Parathyroid adenoma (tissue), 2 donors: ENCODE data around the gene TOM1L2.

ENCODE experiments used
- H2AFZ ChIP-seq: fragments of 300-600 bp; sonication (generic); one replicate; pipeline ENCODE4 v1.7.0; 2017; ENCODE audit warnings: antibody characterized with exemption, mild to moderate bottlenecking
- H3K27ac ChIP-seq: fragments of 300-600 bp; sonication (generic); one replicate; pipeline ENCODE4 v1.7.0; 2017
- H3K27me3 ChIP-seq: fragments of 300-600 bp; sonication (generic); one replicate; pipeline ENCODE4 v1.7.0; 2017; ENCODE audit warnings: low read length; ENCODE audit not compliant: control insufficient read depth, insufficient read depth
- H3K36me3 ChIP-seq: fragments of 300-600 bp; sonication (generic); one replicate; pipeline ENCODE4 v1.7.0; 2017; ENCODE audit warnings: low read length; ENCODE audit not compliant: control insufficient read depth, insufficient read depth
- H3K4me1 ChIP-seq: fragments of 300-600 bp; sonication (generic); one replicate; pipeline ENCODE4 v1.7.0; 2017; ENCODE audit warnings: control low read depth
- H3K4me2 ChIP-seq: fragments of 300-600 bp; sonication (generic); one replicate; pipeline ENCODE4 v1.7.0; 2017; ENCODE audit warnings: low read length
- H3K4me3 ChIP-seq: fragments of 300-600 bp; sonication (generic); one replicate; pipeline ENCODE4 v1.7.0; 2017; ENCODE audit warnings: low read depth, low read length
- H3K79me2 ChIP-seq: fragments of 300-600 bp; sonication (generic); one replicate; pipeline ENCODE4 v1.7.0; 2017; ENCODE audit warnings: control low read depth
- H3K9ac ChIP-seq: fragments of 300-600 bp; sonication (generic); one replicate; pipeline ENCODE4 v1.7.0; 2017; ENCODE audit warnings: mild to moderate bottlenecking
- H3K9me3 ChIP-seq: fragments of 300-600 bp; sonication (generic); one replicate; pipeline ENCODE4 v1.7.0; 2017; ENCODE audit warnings: low read length; ENCODE audit not compliant: control insufficient read depth
- TF ChIP-seq, protein P1 (sequence below): fragments of 300-600 bp; sonication (generic); IDR thresholded peaks from one replicate; pipeline ENCODE4 v1.7.0; 2017; ENCODE audit warnings: antibody characterized with exemption, mild to moderate bottlenecking
- donor health status: primary hyperparathyroidism.

Gene TOM1L2

DNA sequence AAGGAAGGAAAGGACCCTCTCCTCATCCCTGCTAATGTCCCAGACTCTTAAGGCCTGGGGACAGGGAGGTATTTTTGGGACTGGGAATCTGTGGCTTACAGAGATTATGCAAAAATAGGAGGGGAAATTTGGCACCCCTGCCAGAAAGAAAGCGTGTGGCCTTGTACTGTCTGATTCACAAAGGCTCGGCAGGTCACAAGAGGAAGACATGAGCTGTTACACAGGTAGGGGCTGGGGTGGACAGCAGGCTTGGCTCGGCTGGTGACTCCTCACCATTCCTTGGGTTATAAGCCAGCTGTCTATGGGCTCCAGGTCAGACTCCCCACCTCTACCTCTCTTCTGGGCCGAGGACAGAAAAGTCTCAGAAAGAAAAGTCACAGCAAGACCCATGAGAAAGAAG lies 114.7 kb downstream of the TOM1L2 start:
- Histone ChIP-seq H3K4me1 (peaks cover 7% of the 10 kb centered on the region), H2AFZ (no peak overlapping the region), H3K4me2 (no peak overlapping the region), H3K27ac (no peak overlapping the region), H3K4me3 (no peak overlapping the region), H3K79me2 (peaks cover 4% of the 10 kb centered on the region), H3K9ac (no peak overlapping the region), H3K9me3 (no peaks in the 10 kb centered on the region), H3K27me3 (no peaks in the 10 kb centered on the region), H3K36me3 (no peaks in the 10 kb centered on the region)
- TF ChIP-seq, protein P1, sequence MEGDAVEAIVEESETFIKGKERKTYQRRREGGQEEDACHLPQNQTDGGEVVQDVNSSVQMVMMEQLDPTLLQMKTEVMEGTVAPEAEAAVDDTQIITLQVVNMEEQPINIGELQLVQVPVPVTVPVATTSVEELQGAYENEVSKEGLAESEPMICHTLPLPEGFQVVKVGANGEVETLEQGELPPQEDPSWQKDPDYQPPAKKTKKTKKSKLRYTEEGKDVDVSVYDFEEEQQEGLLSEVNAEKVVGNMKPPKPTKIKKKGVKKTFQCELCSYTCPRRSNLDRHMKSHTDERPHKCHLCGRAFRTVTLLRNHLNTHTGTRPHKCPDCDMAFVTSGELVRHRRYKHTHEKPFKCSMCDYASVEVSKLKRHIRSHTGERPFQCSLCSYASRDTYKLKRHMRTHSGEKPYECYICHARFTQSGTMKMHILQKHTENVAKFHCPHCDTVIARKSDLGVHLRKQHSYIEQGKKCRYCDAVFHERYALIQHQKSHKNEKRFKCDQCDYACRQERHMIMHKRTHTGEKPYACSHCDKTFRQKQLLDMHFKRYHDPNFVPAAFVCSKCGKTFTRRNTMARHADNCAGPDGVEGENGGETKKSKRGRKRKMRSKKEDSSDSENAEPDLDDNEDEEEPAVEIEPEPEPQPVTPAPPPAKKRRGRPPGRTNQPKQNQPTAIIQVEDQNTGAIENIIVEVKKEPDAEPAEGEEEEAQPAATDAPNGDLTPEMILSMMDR, result no peak

DNA sequence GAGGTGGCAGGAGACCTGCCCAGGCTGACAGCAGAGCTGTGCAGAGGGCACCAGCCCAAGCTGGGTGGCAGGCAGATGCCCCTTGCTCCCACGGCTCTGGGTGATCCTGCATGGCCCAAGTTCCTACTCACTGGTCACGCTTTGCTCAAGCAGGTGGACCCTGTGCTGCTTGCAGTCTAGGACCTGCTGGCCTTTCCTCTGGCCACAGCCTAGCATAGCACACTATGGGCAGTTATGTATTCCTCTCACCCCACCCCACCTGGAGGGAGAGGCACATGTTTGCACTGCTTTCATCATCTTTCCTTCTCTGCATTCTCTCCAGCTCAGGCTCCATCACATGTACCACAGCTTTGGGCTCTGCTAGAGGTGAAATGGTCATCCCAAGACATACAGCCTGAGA lies 115.8 kb downstream of the TOM1L2 start:
- H3K27ac ChIP-seq, result no peak overlapping the region
- peaks cover 4% of the 10 kb centered on the region for H3K79me2 ChIP-seq
- no peaks in the 10 kb centered on the region for H3K36me3 ChIP-seq
- H3K4me3 ChIP-seq, result no peak overlapping the region
- no peak overlapping the region for H3K9ac ChIP-seq
- no peak overlapping the region for H3K4me2 ChIP-seq
- peaks cover 7% of the 10 kb centered on the region for H3K4me1 ChIP-seq
- H2AFZ ChIP-seq, result no peak overlapping the region
- no peaks in the 10 kb centered on the region for H3K9me3 ChIP-seq
- no peaks in the 10 kb centered on the region for H3K27me3 ChIP-seq
- TF ChIP-seq, protein P1, result no peak

DNA sequence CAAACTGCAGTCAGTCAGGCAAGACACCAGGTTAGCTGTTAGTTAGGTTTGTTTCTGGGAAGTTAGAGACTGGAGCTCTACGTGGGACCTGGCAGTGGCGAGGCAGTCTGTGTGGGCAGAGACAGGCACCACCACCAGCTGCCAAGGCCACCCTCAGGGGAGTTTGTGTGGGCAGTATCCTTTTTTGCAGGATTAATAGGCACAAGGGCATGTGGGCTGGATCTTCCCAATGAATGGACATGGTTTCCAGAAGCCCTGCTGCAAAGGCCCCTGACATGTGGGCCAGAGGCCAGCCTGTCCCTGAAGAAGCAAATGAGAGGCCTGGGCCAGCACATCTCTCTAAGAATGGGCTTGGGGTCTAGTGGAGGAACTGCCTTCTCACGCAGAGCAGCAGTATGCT lies 116.2 kb downstream of the TOM1L2 start:
- H3K27ac ChIP-seq, result no peak overlapping the region
- no peaks in the 10 kb centered on the region for H3K9me3 ChIP-seq
- H3K79me2 ChIP-seq, result peaks cover 4% of the 10 kb centered on the region
- no peak overlapping the region for H3K4me2 ChIP-seq
- H3K36me3 ChIP-seq, result no peaks in the 10 kb centered on the region
- H3K4me1 ChIP-seq, result peaks cover 7% of the 10 kb centered on the region
- no peak overlapping the region for H3K9ac ChIP-seq
- H2AFZ ChIP-seq, result no peak overlapping the region
- TF ChIP-seq, protein P1, result no peak
- no peak overlapping the region for H3K4me3 ChIP-seq
- no peaks in the 10 kb centered on the region for H3K27me3 ChIP-seq

DNA sequence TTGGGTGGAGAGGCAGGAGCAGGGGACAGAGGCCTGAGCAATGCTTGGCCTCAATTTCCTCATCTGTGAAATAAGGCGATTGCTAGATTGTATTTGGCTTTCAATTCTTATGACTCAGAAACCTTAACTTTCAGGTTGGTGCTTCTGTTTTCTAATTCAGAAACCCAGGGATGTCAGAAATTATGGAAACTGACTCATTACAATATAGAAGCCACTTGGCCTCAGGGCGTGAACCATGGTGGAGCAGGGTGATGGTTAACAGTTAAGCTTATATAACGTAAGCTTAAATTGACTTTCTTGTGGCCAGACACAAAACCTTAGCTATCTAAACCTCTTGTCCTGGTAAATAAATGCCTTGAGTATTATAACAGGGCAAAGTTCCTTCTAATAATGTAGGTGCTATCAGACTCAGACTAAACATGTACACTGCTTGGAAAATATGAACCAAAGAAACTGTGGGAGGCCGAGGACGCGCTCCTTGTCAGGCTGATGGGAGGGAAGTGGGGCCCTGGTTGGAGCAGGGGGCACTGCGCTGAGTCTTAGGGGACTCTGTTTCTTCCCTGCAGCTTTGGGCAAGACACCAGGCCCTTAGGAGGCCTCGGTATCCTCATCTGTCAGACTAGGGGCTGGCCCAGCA lies 118.3 kb downstream of the TOM1L2 start:
- Histone ChIP-seq H3K27ac (no peak overlapping the region), H3K4me3 (no peak overlapping the region), H3K9ac (no peak overlapping the region), H3K36me3 (no peaks in the 10 kb centered on the region), H3K9me3 (no peaks in the 10 kb centered on the region), H3K79me2 (no peaks in the 10 kb centered on the region), H3K4me2 (no peak overlapping the region), H3K27me3 (no peaks in the 10 kb centered on the region), H2AFZ (no peak overlapping the region), H3K4me1 (no peaks in the 10 kb centered on the region)
- TF ChIP-seq, protein P1, result no peak

DNA sequence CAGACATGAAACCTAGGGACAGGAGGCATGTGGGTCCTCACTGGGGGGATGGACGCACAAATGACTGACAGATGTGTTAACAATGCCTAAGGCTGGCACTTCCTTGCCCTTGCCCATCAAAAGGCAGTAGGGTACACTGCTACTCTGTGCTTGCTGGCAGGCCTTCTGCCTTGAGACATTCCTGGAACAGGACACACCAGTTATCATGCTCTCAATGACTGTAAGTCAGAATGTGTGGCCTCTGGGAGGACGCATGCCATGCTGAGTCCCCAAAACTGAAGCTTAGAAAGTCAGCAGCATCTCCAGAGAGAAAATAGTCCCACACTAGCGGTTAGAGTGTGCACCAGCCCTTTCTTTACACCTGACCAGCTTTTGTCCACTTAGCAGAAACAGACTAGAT lies 119.3 kb downstream of the TOM1L2 start:
- Histone ChIP-seq H3K27ac (no peak overlapping the region), H3K36me3 (no peaks in the 10 kb centered on the region), H3K4me2 (no peak overlapping the region), H3K9me3 (no peaks in the 10 kb centered on the region), H3K9ac (no peak overlapping the region), H3K27me3 (no peaks in the 10 kb centered on the region), H2AFZ (no peak overlapping the region), H3K4me3 (no peak overlapping the region), H3K4me1 (no peaks in the 10 kb centered on the region), H3K79me2 (no peaks in the 10 kb centered on the region)
- TF ChIP-seq, protein P1, result no peak
